ENCODE results near the gene DNAH6. TPM values are rescaled to one million over a fixed set of nuclear protein-coding genes. Genes with fewer than 3 reads are reported as not detected.

DNAH6 gene
- total RNA-seq, 1 donor from 2014 or later = 1.9 TPM

GRCh38 chr2:84788498-84788897, 272.2 kb downstream of the DNAH6 start:
- ATAC-seq (no peak), DNase-seq (ENCODE audit: low spot score) (no peak)

- DNase-seq (ENCODE audit: low spot score) (no peak), ATAC-seq (no peak)
These were observed 276.7 kb downstream of the DNAH6 start for GRCh38 chr2:84792856-84793522.

- ATAC-seq (no peak), DNase-seq (ENCODE audit: low spot score) (no peak)
These were observed 277.3 kb downstream of the DNAH6 start for GRCh38 chr2:84793641-84794040.

- ATAC-seq (no peak), DNase-seq (ENCODE audit: low spot score) (no peak)
These were observed 280.5 kb downstream of the DNAH6 start for GRCh38 chr2:84796798-84797197.

GRCh38 chr2:84797271-84797670, 281.0 kb downstream of the DNAH6 start:
- ATAC-seq = no peak
- DNase-seq (ENCODE audit: low spot score) = no peak

GRCh38 chr2:84799772-84800171, 283.5 kb downstream of the DNAH6 start:
- ATAC-seq (no peak), DNase-seq (ENCODE audit: low spot score) (no peak)

GRCh38 chr2:84800194-84800805, 284.0 kb downstream of the DNAH6 start:
- ATAC-seq (no peak), DNase-seq (ENCODE audit: low spot score) (no peak)

- no peak for ATAC-seq
- no peak for DNase-seq (ENCODE audit: low spot score)
These were observed 285.5 kb downstream of the DNAH6 start for GRCh38 chr2:84801811-84802210.

- ATAC-seq (no peak), DNase-seq (ENCODE audit: low spot score) (no peak)
These were observed 289.1 kb downstream of the DNAH6 start for GRCh38 chr2:84805250-84805958.

GRCh38 chr2:84807063-84807485, 290.8 kb downstream of the DNAH6 start:
- DNase-seq (ENCODE audit: low spot score) = no peak
- ATAC-seq = peak; percentile 32

GRCh38 chr2:84808279-84808678, 292.0 kb downstream of the DNAH6 start:
- no peak for ATAC-seq
- no peak for DNase-seq (ENCODE audit: low spot score)

- no peak for ATAC-seq
- no peak for DNase-seq (ENCODE audit: low spot score)
These were observed 295.6 kb downstream of the DNAH6 start for GRCh38 chr2:84811839-84812431.

- ATAC-seq (no peak), DNase-seq (ENCODE audit: low spot score) (no peak)
These were observed 298.8 kb downstream of the DNAH6 start for GRCh38 chr2:84815146-84815545.

GRCh38 chr2:84816426-84817026, 300.2 kb downstream of the DNAH6 start:
- ATAC-seq = no peak

GRCh38 chr2:84817239-84817655, 300.9 kb downstream of the DNAH6 start:
- no peak for ATAC-seq
- DNase-seq (ENCODE audit: low spot score) = no peak

More at GRCh38 chr2:84816426-84817026, 300.2 kb downstream of the DNAH6 start:
- no peak for DNase-seq (ENCODE audit: low spot score)

- ATAC-seq (no peak), DNase-seq (ENCODE audit: low spot score) (no peak)
These were observed 305.5 kb downstream of the DNAH6 start for GRCh38 chr2:84821806-84822205.

GRCh38 chr2:84823229-84823628, 306.9 kb downstream of the DNAH6 start:
- no peak for DNase-seq (ENCODE audit: low spot score)
- no peak for ATAC-seq

- no peak for DNase-seq (ENCODE audit: low spot score)
- no peak for ATAC-seq
These were observed 307.5 kb downstream of the DNAH6 start for GRCh38 chr2:84823788-84824187.

- ATAC-seq (no peak), DNase-seq (ENCODE audit: low spot score) (no peak)
These were observed 311.8 kb downstream of the DNAH6 start for GRCh38 chr2:84827978-84828575.

- DNase-seq (ENCODE audit: low spot score) = no peak
- no peak for ATAC-seq
These were observed 313.4 kb downstream of the DNAH6 start for GRCh38 chr2:84829693-84830092.

GRCh38 chr2:84830095-84830494, 313.8 kb downstream of the DNAH6 start:
- no peak for DNase-seq (ENCODE audit: low spot score)

More at GRCh38 chr2:84830095-84830494, 313.8 kb downstream of the DNAH6 start:
- peak; percentile 54 for ATAC-seq
